ENCODE measurements around the gene KRT5.

KRT5 gene

DNA sequence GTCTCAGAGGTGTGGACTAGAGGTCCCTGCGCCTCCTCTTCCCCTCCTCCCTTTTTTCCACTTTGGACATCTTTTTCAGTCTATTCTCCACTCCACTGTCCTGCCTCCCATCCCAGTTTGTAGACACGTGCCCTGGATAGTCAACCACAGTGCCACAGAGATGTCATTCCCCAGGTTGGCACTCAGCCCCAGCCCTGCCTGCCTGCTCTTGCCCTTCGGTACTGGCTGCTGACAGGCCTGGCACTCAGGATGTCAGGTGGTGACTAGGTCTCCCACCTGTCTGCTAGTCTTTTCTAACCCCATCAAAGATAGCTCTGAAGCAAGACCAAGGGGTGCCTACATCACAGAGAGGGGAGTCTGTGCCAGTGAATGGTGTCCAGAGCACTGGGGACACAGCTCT lies 16.9 kb upstream of the KRT5 start:
- no peak for DNase-seq (ENCODE audit: low spot score)

DNA sequence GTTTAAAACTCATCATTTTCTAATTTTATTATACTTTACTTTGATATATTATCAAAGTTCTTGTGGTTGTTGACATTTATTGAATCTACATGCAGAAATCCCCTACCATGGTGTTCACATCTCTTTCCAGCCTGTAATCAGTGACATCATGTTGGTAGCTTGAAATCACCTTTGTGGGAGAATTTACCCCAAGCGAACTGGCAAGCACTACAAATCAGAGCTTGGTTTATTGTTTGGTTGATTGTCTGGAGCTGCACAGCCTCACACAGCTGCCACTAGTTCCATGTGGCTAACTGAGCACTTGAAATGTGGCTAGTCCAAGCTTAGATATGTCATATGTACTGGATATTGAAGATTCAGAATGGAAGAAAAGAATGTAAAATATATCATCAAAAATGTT lies 15.4 kb upstream of the KRT5 start:
- DNase-seq (ENCODE audit: low spot score), result no peak

DNA sequence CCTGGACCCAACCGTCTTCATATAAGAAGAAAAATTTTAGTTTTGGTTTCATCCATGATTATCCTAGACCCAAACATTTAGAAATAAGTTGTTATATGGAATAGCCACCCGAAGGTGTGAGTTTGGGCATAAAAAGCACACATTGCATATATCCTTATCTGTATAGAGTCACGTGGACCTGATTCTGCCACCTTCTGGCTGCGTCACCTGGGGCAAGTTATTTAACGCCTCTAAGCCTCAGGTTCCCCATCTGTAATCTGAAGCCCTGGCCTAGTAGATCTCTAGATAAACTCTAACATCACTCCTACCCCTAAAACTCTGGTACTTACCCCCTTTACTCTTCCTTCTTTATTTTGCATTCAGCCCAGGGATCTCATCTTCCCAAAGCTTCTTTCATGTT lies 14.3 kb upstream of the KRT5 start:
- no peak for DNase-seq (ENCODE audit: low spot score)

DNA sequence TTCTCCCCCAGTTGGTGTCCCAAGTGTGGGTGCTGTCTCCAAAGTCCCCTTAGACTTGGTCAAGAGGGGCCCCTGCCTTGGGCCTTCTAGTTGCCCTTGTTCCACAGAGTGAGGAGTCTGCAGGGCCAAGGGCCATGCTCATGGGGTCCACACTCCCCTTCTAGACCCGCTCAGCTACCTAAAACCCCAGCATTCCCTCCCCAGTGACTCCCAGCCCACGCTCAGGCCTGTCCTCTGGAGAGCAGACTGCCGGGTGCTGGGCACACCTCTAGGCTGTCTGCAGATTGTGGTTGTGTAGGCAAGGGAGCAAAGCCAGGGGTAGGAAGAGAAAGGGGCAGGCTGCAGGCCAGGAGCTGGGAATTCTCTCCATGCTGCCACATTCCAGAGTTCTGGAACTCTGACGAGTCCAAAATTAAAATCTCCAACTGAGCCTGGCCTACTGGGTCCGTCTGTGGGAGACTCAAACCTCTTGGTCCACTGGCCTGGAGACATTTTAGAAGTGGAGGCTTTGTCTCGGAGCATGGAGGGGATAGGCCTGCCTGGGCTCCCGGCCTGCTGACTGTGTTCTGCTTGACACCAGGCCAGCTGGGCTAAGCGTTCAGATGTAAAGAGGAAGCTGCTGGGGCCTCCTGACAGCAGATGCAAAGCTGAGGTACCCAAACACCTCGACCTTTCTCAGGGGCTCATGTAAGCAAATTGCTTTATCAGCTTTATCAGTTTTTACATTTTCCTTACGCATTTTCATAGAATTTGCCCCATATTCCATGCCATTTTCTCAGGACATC lies 13.7 kb upstream of the KRT5 start:
- DNase-seq (ENCODE audit: low spot score), result no peak

DNA sequence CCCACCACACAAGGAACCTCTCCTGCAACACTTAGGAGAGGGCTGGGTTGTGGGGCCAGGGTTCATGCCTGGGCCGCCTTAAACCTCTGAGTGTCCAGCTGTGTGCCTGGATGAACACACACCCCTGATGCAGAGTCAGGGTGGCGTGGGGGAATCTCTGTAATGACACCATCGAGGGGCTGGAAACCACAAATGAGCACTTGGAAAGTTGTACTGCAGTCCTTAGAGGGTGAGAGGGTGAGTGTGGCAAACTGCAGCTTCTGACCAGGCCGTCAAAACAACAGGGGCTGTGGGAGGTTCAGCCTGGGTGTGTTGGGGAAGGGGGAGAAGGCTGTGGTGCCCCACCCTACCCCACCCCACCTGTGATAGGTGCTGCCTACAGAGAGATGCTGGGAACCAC lies 12.4 kb upstream of the KRT5 start:
- no peak for DNase-seq (ENCODE audit: low spot score)

DNA sequence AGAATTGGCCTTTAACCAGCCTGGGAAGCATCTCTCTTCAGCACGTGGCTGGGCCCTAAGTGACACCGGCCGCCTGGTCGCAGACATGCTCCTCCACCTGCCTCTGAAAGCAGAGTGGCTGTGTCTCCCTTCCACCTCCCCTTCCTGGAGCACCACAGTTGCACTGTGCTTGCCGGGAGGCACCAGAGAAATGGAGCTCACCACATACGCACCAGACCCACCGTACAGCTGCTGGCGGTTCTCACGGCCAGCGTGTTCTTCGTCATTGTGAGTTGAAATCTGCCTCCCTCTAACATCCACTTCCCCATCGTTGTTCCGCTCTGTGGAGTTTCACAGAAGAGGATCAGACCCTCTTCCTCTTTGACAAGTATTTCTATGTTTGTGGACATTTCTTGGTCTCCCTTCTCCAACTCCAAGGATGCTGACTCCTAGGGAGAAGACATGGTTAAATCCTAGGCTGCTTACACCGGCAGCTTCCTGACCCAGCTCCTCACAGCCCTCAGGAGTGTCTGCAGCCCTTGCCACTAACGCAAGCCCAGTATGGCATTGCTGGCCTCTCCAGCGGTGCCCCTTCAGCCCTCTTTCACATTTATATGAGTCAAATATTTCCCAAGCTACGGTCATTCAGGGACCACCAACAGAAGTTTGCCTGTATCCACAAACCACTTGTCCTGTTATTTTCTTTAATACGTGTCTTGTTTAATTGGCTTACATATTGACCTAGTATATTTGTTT lies 11.5 kb upstream of the KRT5 start:
- no peak for DNase-seq (ENCODE audit: low spot score)

DNA sequence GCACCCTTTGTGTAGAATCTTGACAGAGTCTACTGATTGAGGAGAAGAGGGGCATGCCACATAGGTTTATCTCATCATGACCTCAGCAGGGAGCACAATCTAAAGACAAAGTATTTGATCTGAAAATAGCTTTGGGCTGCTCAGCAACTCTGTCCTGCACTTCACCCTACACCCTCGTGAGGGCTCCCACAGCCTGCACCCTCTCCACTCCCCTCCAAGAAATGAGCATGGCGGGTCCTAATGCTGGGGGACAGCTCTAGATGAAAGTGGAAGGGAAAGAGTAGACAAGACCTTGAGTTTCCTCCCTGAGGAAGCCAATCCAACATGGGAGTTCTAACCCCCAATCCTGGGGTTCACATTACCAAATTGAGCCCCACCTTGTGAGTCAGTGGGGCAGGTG lies 10.7 kb upstream of the KRT5 start:
- DNase-seq (ENCODE audit: low spot score), result no peak

DNA sequence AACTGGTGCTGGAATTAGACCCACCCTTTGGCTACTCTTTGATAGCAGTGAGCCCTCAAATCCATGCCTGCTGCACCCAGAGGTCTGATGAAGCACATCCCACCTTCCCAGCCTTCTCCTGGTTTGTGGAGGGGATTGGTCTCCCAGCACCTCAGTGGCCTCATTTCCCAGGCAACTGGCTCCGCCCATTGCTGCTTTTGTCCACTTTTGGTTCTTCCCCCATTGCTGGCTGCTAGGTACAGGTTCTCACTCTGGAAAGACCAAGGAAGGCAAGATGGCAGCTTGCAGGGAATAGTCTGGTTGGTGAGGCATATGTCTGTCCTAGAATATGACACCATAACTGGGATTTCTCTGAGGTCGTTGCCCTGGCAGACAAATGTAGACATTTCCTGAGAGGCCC lies 10.2 kb upstream of the KRT5 start:
- DNase-seq (ENCODE audit: low spot score), result no peak

DNA sequence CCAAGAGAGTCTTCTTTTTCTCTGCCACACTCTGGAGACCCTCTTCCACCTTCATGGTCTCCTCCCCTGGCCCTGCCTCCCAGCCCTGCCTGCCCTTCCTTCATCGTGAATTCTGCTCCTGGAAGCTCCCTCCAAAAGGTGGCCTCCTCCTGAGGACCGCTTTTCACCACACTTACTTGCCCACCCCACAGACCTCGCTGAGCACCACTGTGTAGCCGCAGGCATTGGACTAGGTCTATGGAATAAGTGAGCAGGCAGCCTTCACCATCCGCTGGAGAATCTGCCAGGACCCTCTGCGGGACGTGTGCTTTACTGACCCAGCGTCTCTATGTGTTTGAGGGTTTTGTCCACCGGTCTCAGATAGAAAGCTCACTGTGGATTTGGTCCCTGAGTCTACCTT lies 9.7 kb upstream of the KRT5 start:
- DNase-seq (ENCODE audit: low spot score), result no peak

DNA sequence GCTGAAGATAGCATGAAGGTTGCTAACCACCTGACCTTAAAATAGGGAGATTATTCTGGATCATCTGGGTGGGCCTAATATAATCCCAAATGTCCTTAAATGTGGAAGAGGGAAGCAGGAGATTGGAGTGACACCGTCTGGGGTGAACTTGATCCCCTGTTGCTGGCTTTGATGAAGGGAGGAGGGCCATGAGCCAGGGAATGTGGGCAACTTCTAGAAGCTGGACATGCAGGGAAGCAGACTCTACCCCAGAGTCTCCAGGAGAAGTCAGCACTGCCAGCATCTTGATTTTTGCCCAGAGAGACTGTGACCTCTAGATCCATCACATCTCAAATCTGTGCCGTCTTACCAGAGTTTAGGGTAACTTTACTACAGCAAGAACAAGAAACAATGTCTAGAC lies 9.2 kb upstream of the KRT5 start:
- DNase-seq (ENCODE audit: low spot score), result no peak

DNA sequence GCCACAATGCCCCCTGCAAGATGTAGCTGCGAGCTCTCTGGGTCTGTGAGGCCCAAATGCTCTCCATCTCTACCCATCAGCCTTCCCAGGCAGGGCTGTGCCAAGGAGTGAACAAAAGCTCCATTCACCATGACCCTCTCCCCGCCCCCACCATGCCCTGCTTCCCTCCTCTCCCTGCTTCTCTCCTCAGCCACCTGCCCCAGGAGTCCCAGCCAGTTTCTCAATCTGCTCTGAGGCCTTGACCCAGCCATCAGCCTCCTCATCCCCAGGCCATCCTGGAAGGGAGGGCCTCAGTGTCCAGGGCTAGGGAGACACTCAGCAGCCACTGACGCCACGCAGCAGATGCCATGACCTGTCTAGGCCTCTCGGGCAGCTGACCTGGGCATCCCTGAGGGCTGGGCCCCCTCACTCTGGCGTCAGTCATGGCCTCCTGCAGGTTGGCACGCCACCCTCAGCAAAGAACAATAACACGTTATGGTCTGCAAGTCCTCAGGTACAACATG lies 8.5 kb upstream of the KRT5 start:
- no peak for DNase-seq (ENCODE audit: low spot score)

DNA sequence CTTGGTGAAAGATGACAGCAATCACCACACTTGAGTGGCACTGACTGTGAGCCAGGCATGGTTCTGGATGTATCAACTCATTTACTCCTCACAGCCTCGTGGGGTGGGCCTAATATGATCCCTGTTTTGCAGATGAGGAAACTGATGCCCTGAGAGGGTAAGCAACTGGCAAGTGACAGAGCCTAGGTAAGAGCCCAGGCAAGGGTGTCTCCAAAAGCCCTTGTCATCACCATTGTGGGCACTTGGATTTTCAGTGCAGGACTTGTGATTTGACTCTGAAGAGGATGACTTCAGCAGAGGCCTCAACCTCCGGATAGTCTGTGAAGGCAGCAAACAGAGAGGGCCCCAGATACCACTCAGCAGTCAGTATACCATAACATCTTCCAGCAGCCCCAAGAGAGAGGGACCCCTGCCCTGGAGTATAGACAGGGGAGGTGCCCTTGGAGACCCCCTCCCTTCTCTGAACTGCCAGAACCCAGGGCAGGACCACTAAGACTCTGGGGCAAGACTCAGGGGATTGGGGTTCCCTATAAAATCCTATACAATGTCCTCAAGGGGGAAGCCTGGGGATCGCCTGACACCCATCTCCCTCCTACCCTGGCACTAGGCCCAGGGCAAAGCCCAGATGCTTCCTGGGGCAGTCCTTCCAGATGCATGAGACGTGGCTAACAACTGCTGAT lies 7.1 kb upstream of the KRT5 start:
- no peak for DNase-seq (ENCODE audit: low spot score)

DNA sequence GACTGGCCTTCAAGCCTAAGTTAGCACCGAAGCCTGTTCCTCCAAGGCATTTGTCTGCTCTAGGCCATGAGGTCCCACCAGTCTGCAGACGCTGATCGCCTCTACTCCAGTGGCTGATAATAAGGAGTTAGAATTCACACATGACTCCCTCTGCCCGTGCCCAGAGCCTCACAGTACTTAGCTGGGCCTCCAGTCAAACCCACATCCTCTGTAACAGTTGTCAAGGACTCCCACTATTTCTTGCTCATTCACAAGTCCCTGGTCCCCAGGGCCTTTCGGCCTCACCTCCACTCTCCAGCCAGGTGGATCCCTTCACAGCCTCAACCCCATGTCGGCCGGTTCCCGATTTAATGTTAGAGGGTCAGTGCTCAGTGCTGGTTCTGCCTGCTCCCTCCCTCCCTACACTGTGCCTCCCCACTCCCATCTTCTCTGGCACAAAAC lies 6.3 kb upstream of the KRT5 start:
- DNase-seq (ENCODE audit: low spot score), result no peak

DNA sequence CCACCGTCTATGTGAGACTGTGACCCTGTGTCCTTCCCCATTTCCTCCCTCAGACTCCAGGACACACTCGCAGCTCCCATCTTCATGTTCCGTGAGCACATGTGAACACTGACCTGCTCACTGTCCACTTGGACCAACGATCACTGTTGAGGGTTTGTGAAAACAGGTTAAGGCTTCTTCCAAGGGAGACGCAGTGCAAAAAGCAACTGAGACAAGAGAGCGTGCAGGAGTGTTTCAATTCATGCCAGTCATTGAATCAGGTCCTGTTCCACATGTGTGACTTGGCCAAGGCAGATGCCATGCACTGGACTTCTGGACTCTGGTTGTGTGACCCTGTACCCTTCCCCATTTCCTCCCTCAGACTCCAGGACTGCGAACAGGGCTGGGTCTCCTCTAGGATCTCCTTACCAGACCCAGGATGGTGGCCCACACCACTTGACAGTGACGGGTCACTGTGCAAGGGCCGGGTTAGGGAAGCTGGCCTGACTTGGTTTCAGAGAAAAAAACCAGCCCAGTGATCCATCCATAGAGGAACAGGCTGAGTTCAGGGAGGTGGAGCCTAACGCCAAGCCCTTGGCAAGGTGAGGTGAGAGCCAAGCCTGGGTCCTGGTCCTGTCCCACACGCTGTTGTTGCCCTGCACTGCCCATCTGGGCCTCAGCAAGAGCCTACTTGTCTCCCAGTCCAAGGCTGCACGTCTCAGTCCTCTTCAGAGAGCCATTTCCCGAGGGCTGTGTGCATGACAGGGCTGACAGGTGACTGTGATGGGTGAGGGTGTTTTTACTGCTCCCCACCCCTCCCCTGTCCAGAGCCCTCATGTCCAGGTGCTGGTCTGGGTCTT lies 5.7 kb upstream of the KRT5 start:
- DNase-seq (ENCODE audit: low spot score), result no peak

DNA sequence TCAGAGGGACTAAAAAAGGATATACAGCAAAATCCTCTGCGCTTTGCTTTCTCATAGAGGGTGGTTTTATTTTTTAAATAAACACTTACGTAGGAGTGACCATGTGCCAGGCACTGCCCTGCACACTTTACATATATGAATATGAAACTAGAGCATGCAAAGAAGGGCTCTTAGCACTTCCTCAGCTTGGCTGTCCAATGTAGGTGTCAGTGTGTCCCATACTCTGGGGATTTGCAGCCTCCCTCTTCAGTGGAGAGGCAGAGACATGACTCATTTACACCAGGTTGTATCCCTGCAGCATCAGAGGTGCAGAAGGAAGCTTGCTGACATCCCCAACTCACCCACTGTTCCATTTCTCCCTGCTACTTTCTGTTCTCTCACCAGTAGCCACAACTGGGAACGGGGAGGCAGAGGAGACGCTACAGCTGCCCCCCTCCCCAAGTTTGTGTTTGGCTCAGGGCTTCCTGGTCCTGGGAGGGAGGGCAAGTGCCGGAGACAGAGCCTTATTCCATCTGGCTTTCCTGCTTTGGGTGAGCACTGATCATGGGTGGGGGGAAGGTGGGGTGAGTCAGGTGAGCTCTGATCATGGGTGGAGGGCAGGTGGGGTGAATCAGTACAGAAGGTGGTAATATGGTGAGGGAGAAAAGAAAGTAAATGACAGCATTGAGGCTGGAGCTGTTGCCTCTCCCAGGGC lies 4.9 kb upstream of the KRT5 start:
- no peak for DNase-seq (ENCODE audit: low spot score)

DNA sequence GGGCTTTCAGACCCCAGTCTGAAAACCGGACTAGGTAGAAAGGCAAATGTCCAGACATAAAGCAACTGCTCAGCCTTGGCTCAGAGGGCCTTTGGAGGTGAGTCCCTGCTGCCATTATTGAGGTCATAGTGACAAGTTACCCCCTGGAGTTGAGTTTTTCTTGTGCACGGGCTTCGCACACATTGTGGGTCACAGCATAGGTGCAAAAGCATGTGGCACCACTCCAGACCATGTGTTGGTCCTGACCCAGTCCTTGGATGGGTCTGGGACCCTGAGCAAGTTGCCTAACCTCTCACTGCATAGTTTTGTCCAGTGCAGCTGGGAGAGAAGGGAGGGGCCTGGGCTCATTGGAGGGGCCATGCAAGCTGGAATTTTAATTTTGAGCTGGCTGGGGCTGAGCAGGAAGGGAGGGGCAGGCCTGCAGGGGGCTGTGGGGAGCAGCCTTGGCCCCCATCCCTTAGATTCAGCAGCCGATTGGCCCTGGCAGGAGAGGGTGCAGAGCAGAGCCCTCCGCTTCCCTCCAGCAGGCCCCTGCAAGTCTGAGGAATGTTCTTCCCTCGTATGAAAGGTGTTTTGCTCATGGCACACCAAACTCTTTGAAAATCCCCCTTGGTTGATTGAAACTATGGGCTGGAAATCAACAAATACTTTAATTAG lies 4.2 kb upstream of the KRT5 start:
- no peak for DNase-seq (ENCODE audit: low spot score)

DNA sequence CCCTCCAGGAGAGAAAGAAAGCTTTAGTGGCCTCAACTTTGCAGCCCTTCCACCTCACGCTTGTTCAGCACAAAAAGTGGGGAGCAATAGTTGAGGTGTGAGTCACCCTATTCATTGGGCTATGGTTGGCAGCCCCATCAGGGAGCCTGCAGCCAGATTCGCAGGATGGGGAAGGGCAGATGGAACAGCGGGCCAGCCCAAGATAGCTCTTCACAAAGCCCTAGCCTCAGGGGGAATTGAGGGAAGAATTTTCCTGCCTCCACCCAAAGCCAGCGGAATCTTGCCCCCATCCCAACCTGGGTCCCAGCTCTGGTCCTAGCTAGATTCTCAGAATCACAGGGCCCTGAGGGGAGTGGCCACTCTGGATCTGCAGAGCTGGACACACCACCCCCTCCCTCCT lies 3.6 kb upstream of the KRT5 start:
- DNase-seq (ENCODE audit: low spot score), result no peak

DNA sequence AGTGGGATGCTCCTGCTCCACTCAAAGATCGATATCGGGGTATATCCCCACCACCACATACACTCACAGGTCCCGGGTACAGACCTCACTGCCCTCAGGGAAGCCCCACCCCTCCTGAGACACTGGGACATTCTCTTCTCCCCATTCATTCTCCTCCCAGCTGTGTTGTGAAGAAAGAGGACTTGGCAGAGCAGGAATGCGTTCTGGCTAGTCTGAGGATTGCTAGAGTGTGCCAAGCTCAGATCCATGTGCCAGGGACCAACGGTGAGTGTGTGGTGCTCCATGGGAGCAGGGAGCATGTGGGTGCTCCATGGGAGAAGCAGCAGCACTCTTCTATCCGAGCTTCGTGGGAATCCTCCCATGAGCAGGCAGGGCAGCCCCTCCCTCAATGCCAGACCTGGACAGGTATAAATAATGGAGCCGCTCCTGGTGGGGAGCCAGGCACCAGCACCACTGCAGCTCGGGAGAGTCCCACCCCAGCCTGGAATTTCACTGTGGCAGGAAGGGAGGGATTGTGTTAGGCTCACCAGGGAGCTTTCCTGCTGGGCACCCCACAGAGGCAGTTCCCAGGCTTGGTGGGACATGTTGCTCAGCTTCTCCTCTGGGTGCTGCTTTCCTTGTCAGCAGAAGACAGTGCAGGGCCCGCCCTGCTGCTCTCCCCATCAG lies 2.3 kb upstream of the KRT5 start:
- DNase-seq (ENCODE audit: low spot score), result no peak

DNA sequence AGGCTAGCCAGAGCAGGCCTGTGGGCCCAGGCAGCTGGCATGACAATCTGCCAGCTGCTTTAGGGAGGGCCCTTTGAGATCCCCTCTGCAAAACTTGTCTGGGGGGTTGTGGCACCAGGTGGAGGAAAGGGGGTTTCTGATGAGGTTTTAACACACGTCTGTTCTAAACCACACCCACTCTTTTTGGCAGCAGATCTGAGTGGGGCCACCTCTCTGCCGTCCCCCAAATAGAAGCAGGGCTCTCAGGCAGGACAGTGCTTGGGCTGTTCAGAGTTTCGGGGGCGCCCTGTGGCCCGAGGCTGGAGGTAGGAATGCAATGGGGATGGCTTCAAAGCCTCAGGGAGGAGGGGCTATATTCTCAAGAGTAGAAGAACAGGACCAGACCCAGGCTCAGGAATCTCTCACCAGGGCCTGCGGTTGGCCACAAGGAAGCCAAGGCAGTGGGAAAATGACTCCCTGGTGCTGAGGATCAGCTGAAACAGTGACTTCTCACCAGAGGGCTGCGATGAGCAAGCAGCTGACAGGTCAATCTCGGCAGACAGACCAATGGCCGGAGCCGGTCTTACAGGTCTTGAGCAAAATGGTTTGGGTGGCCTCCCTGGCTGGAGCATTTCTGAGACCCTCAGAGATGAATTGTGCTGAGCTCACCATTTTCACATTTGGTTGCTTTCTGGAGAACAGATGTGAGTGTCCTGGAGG lies 1.5 kb upstream of the KRT5 start:
- DNase-seq (ENCODE audit: low spot score), result no peak

DNA sequence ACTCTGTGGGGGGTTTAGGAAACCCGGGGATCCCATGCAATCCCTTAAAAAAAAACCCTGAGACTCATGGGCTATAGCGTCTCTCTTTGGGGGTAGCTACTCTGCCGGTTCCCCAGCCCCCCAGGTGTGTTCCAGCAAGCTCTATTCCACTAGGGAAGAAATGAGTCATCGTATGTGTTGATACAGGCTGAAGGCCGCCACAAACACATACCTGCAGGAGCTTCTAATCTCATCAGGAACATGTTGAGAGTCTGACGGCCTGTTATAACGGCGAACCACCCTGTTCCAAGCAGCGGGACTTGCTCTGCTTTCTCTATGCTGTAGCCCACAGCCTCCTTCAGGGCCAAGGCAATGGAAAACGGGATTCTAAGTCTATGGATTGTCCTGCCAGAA lies 977 bp upstream of the KRT5 start:
- no peak for DNase-seq (ENCODE audit: low spot score)
